Fibroblast of lung (primary cell): Measurements from ENCODE around the gene KRT78.

Experiments used
- CTCF ChIP-seq, 2 donors: IDR thresholded peaks in 1 of 2; conservative IDR thresholded peaks in 1 of 2; 1 replicate in 1 of 2; 2 replicates in 1 of 2; pipeline ENCODE4 v1.5.1; 2011 to 2012; ENCODE audit warnings: low read length in 2 of 2, control low read depth in 1 of 2, inconsistent platforms in 1 of 2, low read depth in 1 of 2, mild to moderate bottlenecking in 1 of 2
- EZH2 ChIP-seq: IDR thresholded peaks from 2 replicates; pipeline ENCODE4 v1.5.1; 2012; ENCODE audit warnings: low read length, control low read depth, mild to moderate bottlenecking; ENCODE audit errors: missing control alignments

- TF ChIP-seq CTCF (conservative IDR thresholded peaks at IDR 0.05 in 1 of 2, IDR thresholded peaks at IDR 0.05 in 1 of 2; ENCODE audit: low read depth in 1 of 2, low read length in 2 of 2) (no peak), EZH2 (no peak)
Measured at GRCh38 chr12:52812749-52813148, 36.0 kb downstream of the KRT78 start.
